Mucosa of stomach (tissue), 1 donor: ENCODE measurements around the gene GPR18.

ENCODE experiments used
- H3K27me3 ChIP-seq: one replicate; pipeline ENCODE4 v1.7.0; 2013; ENCODE audit warnings: mild to moderate bottlenecking, low read length; ENCODE audit not compliant: control insufficient read depth, insufficient read depth
- H3K36me3 ChIP-seq: one replicate; pipeline ENCODE4 v1.7.0; 2013; ENCODE audit warnings: low read length; ENCODE audit not compliant: control insufficient read depth, insufficient read depth
- H3K4me1 ChIP-seq: one replicate; pipeline ENCODE4 v1.7.0; 2013; ENCODE audit warnings: mild to moderate bottlenecking, low read length; ENCODE audit not compliant: control insufficient read depth, insufficient read depth
- H3K4me3 ChIP-seq: one replicate; pipeline ENCODE4 v1.7.0; 2013; ENCODE audit warnings: low read length
- H3K9ac ChIP-seq: one replicate; pipeline ENCODE4 v1.7.0; 2013; ENCODE audit warnings: mild to moderate bottlenecking, low read length, moderate library complexity
- H3K9me3 ChIP-seq: one replicate; pipeline ENCODE4 v1.7.0; 2013; ENCODE audit warnings: mild to moderate bottlenecking, low read length, moderate library complexity; ENCODE audit not compliant: control insufficient read depth
- donor health status: Pancreatic carcinoma.

The GPR18 gene

GRCh38 chr13:99258210-99258860 lies at the start of gene GPR18:
GPR18 (minus strand) TSS chr13:99258379; CDS start chr13:99255872, 2,507 bp downstream.
- no peaks in the 10 kb centered on the region for H3K36me3 ChIP-seq

GRCh38 chr13:99307648-99308339 lies 49.6 kb upstream of the GPR18 start:
- no peaks in the 10 kb centered on the region for H3K9me3 ChIP-seq
- H3K4me3 ChIP-seq = no peak overlapping the region
- no peaks in the 10 kb centered on the region for H3K4me1 ChIP-seq
- no peaks in the 10 kb centered on the region for H3K27me3 ChIP-seq
- H3K36me3 ChIP-seq = no peaks in the 10 kb centered on the region
- no peak overlapping the region for H3K9ac ChIP-seq

More at GRCh38 chr13:99258210-99258860, at the start of gene GPR18:
- H3K9ac ChIP-seq = no peak within 1 kb of the TSS
- H3K9me3 ChIP-seq = no peaks in the 10 kb centered on the region
- H3K4me1 ChIP-seq = no peaks in the 10 kb centered on the region
- H3K4me3 ChIP-seq = no peak within 1 kb of the TSS
- H3K27me3 ChIP-seq = no peaks in the 10 kb centered on the region

- no peaks in the 10 kb centered on the region for H3K27me3 ChIP-seq
- no peaks in the 10 kb centered on the region for H3K36me3 ChIP-seq
- H3K4me3 ChIP-seq = no peak within 1 kb of the TSS
- peak within 1 kb of the TSS; percentile 45 for H3K9ac ChIP-seq
- H3K9me3 ChIP-seq = no peaks in the 10 kb centered on the region
- H3K4me1 ChIP-seq = no peaks in the 10 kb centered on the region
These were observed 49.1 kb upstream of the GPR18 start, which contains the start of gene GPR183 for GRCh38 chr13:99307247-99307646. GPR183 (minus strand) TSS chr13:99307399; CDS start chr13:99296145, 11,254 bp downstream.

- no peaks in the 10 kb centered on the region for H3K36me3 ChIP-seq
- H3K4me3 ChIP-seq = no peak overlapping the region
- H3K27me3 ChIP-seq = no peaks in the 10 kb centered on the region
- no peak overlapping the region for H3K9ac ChIP-seq
- no peaks in the 10 kb centered on the region for H3K9me3 ChIP-seq
- no peaks in the 10 kb centered on the region for H3K4me1 ChIP-seq
These were observed 47.4 kb upstream of the GPR18 start for GRCh38 chr13:99305566-99305965.

GRCh38 chr13:99305158-99305557 lies 47.0 kb upstream of the GPR18 start:
- no peaks in the 10 kb centered on the region for H3K4me1 ChIP-seq
- no peaks in the 10 kb centered on the region for H3K9me3 ChIP-seq
- no peak overlapping the region for H3K4me3 ChIP-seq
- no peak overlapping the region for H3K9ac ChIP-seq
- H3K27me3 ChIP-seq = no peaks in the 10 kb centered on the region
- no peaks in the 10 kb centered on the region for H3K36me3 ChIP-seq

- Histone ChIP-seq H3K27me3 (no peaks in the 10 kb centered on the region), H3K36me3 (no peaks in the 10 kb centered on the region), H3K4me1 (no peaks in the 10 kb centered on the region), H3K9ac (peak overlapping the region; percentile 7), H3K9me3 (no peaks in the 10 kb centered on the region), H3K4me3 (no peak overlapping the region)
These were observed 46.4 kb upstream of the GPR18 start for GRCh38 chr13:99304541-99304940.

GRCh38 chr13:99303863-99304521 lies 45.8 kb upstream of the GPR18 start:
- Histone ChIP-seq H3K9me3 (no peaks in the 10 kb centered on the region), H3K9ac (peak overlapping the region; percentile 7), H3K27me3 (no peaks in the 10 kb centered on the region), H3K36me3 (no peaks in the 10 kb centered on the region), H3K4me3 (no peak overlapping the region), H3K4me1 (no peaks in the 10 kb centered on the region)

- no peak overlapping the region for H3K9ac ChIP-seq
- H3K27me3 ChIP-seq = no peaks in the 10 kb centered on the region
- no peaks in the 10 kb centered on the region for H3K9me3 ChIP-seq
- no peaks in the 10 kb centered on the region for H3K4me1 ChIP-seq
- H3K36me3 ChIP-seq = no peaks in the 10 kb centered on the region
- H3K4me3 ChIP-seq = no peak overlapping the region
These were observed 44.7 kb upstream of the GPR18 start for GRCh38 chr13:99302637-99303505.

- Histone ChIP-seq H3K4me1 (no peaks in the 10 kb centered on the region), H3K9me3 (no peaks in the 10 kb centered on the region), H3K4me3 (no peak overlapping the region), H3K9ac (no peak overlapping the region), H3K36me3 (no peaks in the 10 kb centered on the region), H3K27me3 (no peaks in the 10 kb centered on the region)
These were observed 43.9 kb upstream of the GPR18 start for GRCh38 chr13:99301913-99302636.

- no peaks in the 10 kb centered on the region for H3K27me3 ChIP-seq
- H3K9me3 ChIP-seq = no peaks in the 10 kb centered on the region
- H3K4me1 ChIP-seq = no peaks in the 10 kb centered on the region
- H3K36me3 ChIP-seq = no peaks in the 10 kb centered on the region
- H3K9ac ChIP-seq = no peak overlapping the region
- H3K4me3 ChIP-seq = no peak overlapping the region
These were observed 43.1 kb upstream of the GPR18 start for GRCh38 chr13:99301056-99301838.
